HCT116 (cell line): ENCODE measurements around the gene EYA2.

Experiments
- CEBPB ChIP-seq: IDR thresholded peaks from 2 replicates; pipeline ENCODE4 v1.6.1; 2012; ENCODE audit warnings: low read depth
- EGR1 ChIP-seq: IDR thresholded peaks from 2 replicates; pipeline ENCODE4 v1.6.1; 2012; ENCODE audit warnings: low read depth
- EZH2phosphoT487 ChIP-seq: fragments of 200-600 bp; IDR thresholded peaks from 2 replicates; pipeline ENCODE4 v1.6.1; 2018; ENCODE audit warnings: antibody characterized with exemption, borderline replicate concordance
- POLR2A ChIP-seq: IDR thresholded peaks from 2 replicates; pipeline ENCODE4 v1.7.0; 2011; ENCODE audit warnings: borderline replicate concordance; ENCODE audit not compliant: insufficient read depth, insufficient read length; ENCODE audit errors: extremely low read depth
- SIN3A ChIP-seq: IDR thresholded peaks from 2 replicates; pipeline ENCODE4 v1.6.1; 2012; ENCODE audit warnings: low read depth
- SP1 ChIP-seq: IDR thresholded peaks from 2 replicates; pipeline ENCODE4 v1.6.1; 2012; ENCODE audit warnings: low read depth
- YY1 ChIP-seq: IDR thresholded peaks from 2 replicates; pipeline ENCODE4 v1.6.1; 2011; ENCODE audit warnings: low read length, low read depth, moderate library complexity, mild to moderate bottlenecking; ENCODE audit not compliant: insufficient replicate concordance; ENCODE audit errors: extremely low read depth
- ZFX ChIP-seq: fragments of 450-650 bp; IDR thresholded peaks from 2 replicates; pipeline ENCODE4 v1.6.1; 2017
- TF ChIP-seq, protein P1 (sequence below), 3 experiments: fragments of 200-600 bp in 1 of 3; sonication (generic) in 1 of 3; IDR thresholded peaks in 2 of 3; conservative IDR thresholded peaks in 1 of 3; 2 replicates each; pipeline ENCODE4 v1.5.1; 2012 to 2017; ENCODE audit warnings: low read depth in 2 of 3, low read length in 2 of 3, antibody characterized with exemption in 1 of 3, borderline replicate concordance in 1 of 3, control low read depth in 1 of 3, mild to moderate bottlenecking in 1 of 3, mixed read lengths in 1 of 3, mixed run types in 1 of 3, moderate library complexity in 1 of 3; ENCODE audit not compliant: insufficient read depth in 1 of 3

DNA sequence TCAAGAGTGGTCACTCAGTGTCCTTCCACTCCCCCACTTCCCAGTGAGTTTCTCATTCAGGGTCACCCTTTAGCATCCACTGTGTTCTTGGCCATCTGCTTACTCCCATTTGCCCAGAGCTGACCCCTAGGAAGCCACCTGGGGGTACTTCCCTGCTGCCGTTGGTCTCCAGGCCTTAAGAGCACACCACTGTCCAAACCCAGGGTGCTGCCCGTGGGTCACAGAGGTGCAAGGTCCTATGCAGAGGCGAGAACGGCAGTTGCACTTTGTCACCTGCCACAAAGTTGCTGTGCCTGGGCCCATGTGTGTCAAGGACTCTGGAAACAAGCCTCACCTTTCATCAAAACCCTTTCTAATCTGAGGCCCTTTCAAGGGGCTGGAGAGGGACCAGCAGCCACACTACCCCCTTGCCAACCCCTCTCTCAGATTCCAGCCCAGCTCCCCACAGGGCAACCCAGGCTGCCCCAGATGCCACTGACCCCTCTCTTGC, 270.8 kb downstream of the EYA2 start:
- TF ChIP-seq YY1 (no peak), ZFX (no peak), SIN3A (no peak), EGR1 (no peak), EZH2phosphoT487 (no peak), POLR2A (no peak), SP1 (no peak), CEBPB (no peak)
- TF ChIP-seq, protein P1, sequence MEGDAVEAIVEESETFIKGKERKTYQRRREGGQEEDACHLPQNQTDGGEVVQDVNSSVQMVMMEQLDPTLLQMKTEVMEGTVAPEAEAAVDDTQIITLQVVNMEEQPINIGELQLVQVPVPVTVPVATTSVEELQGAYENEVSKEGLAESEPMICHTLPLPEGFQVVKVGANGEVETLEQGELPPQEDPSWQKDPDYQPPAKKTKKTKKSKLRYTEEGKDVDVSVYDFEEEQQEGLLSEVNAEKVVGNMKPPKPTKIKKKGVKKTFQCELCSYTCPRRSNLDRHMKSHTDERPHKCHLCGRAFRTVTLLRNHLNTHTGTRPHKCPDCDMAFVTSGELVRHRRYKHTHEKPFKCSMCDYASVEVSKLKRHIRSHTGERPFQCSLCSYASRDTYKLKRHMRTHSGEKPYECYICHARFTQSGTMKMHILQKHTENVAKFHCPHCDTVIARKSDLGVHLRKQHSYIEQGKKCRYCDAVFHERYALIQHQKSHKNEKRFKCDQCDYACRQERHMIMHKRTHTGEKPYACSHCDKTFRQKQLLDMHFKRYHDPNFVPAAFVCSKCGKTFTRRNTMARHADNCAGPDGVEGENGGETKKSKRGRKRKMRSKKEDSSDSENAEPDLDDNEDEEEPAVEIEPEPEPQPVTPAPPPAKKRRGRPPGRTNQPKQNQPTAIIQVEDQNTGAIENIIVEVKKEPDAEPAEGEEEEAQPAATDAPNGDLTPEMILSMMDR (IDR thresholded peaks at IDR 0.05 in 2 of 3, conservative IDR thresholded peaks at IDR 0.05 in 1 of 3; ENCODE audit: borderline replicate concordance in 1 of 3, insufficient read depth in 1 of 3, low read depth in 2 of 3, low read length in 2 of 3): no peak
